Measurements from ENCODE around the gene WIF1. TPM values are rescaled to one million over a fixed set of nuclear protein-coding genes. Genes with fewer than 3 reads are reported as not detected.

WIF1 gene
- total RNA-seq, 4 donors from 2014 or later = not detected

GRCh38 chr12:65084579-65084978 is 36.5 kb downstream of the WIF1 start:
- WGBS, 2 donors (ENCODE audit: low coverage in 1 of 2) = 41 to 70% methylated on average over 3 of the region's 3 CpGs
- TF ChIP-seq POLR2AphosphoS5 (IDR thresholded peaks at IDR 0.05) (no peak), EP300 (IDR thresholded peaks at IDR 0.05; ENCODE audit: low read depth) (no peak), POLR2A (IDR thresholded peaks at IDR 0.05) (no peak)
- TF ChIP-seq, protein P1, sequence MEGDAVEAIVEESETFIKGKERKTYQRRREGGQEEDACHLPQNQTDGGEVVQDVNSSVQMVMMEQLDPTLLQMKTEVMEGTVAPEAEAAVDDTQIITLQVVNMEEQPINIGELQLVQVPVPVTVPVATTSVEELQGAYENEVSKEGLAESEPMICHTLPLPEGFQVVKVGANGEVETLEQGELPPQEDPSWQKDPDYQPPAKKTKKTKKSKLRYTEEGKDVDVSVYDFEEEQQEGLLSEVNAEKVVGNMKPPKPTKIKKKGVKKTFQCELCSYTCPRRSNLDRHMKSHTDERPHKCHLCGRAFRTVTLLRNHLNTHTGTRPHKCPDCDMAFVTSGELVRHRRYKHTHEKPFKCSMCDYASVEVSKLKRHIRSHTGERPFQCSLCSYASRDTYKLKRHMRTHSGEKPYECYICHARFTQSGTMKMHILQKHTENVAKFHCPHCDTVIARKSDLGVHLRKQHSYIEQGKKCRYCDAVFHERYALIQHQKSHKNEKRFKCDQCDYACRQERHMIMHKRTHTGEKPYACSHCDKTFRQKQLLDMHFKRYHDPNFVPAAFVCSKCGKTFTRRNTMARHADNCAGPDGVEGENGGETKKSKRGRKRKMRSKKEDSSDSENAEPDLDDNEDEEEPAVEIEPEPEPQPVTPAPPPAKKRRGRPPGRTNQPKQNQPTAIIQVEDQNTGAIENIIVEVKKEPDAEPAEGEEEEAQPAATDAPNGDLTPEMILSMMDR (IDR thresholded peaks at IDR 0.05) = no peak
- Histone ChIP-seq H3K36me3 (no peaks in the 10 kb centered on the region), H3K27me3 (peaks cover 13% of the 10 kb centered on the region), H3K4me3 (no peak overlapping the region), H3K27ac (no peak overlapping the region), H3K4me1 (no peaks in the 10 kb centered on the region), H3K9me3 (no peaks in the 10 kb centered on the region)
- DNase-seq = no peak
- in situ Hi-C loops (cut with MboI; ENCODE audit: low pct_ligation_motif_present in 1 of 4, low pct_unique_long_range_greater_than_20kb in 1 of 4, low sequenced_read_pairs in 3 of 4) = no loop called here
- intact Hi-C loops (cut with DNase I; ENCODE audit: low total_unique reads) = loop anchor here (5.0 kb wide), 1 partner anchor 1143 kb away; no protein-coding TSS in a partner anchor

DNA sequence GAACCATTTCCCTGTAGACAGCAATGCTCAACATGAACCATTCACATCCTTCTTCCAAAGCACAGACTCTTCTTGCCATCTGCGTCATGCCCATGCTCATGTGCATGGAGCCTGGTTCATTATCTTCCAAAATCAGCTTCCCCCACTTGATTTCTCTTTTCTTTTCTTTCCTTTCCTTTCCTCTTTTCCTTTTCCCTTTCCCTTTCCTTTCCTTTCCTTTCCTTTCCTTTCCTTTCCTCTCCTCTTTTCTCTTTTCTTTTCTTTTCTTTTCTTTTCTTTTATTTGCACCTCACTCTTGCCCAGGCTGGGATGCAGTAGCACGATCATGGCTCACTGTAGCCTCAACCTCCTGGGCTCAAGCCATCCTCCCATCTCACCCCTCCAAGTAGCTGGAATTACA is 37.5 kb downstream of the WIF1 start:
- Histone ChIP-seq H3K4me1 (no peaks in the 10 kb centered on the region), H3K9me3 (no peaks in the 10 kb centered on the region), H3K4me3 (no peak overlapping the region), H3K27ac (no peak overlapping the region), H3K36me3 (no peaks in the 10 kb centered on the region), H3K27me3 (peaks cover 13% of the 10 kb centered on the region)
- DNase-seq = no peak
- intact Hi-C loops (cut with DNase I; ENCODE audit: low total_unique reads) (loop anchor here (5.0 kb wide), 1 partner anchor 1144 kb away; no protein-coding TSS in a partner anchor), in situ Hi-C loops (cut with MboI; ENCODE audit: low pct_ligation_motif_present in 1 of 4, low pct_unique_long_range_greater_than_20kb in 1 of 4, low sequenced_read_pairs in 3 of 4) (no loop called here)
- no peak for TF ChIP-seq EP300 (IDR thresholded peaks at IDR 0.05; ENCODE audit: low read depth)
- TF ChIP-seq POLR2AphosphoS5 (IDR thresholded peaks at IDR 0.05) = no peak
- no peak for TF ChIP-seq POLR2A (IDR thresholded peaks at IDR 0.05)
- TF ChIP-seq, protein P1 (IDR thresholded peaks at IDR 0.05) = no peak
- WGBS, 2 donors (ENCODE audit: low coverage in 1 of 2) = 82 to 97% methylated on average over 1 to 2 of the region's 2 CpGs

- Histone ChIP-seq H3K36me3 (no peaks in the 10 kb centered on the region), H3K27ac (no peak overlapping the region), H3K4me1 (no peaks in the 10 kb centered on the region), H3K27me3 (peaks cover 13% of the 10 kb centered on the region), H3K4me3 (no peak overlapping the region), H3K9me3 (no peaks in the 10 kb centered on the region)
- TF ChIP-seq, protein P1 (IDR thresholded peaks at IDR 0.05) = no peak
- TF ChIP-seq POLR2AphosphoS5 (IDR thresholded peaks at IDR 0.05) (no peak), EP300 (IDR thresholded peaks at IDR 0.05; ENCODE audit: low read depth) (no peak), POLR2A (IDR thresholded peaks at IDR 0.05) (no peak)
- in situ Hi-C loops (cut with MboI; ENCODE audit: low pct_ligation_motif_present in 1 of 4, low pct_unique_long_range_greater_than_20kb in 1 of 4, low sequenced_read_pairs in 3 of 4) = no loop called here
- DNase-seq = no peak
- intact Hi-C loops (cut with DNase I; ENCODE audit: low total_unique reads) = loop anchor here (5.0 kb wide), 1 partner anchor 1145 kb away; no protein-coding TSS in a partner anchor
Observed at GRCh38 chr12:65082406-65082805, 38.7 kb downstream of the WIF1 start.

DNA sequence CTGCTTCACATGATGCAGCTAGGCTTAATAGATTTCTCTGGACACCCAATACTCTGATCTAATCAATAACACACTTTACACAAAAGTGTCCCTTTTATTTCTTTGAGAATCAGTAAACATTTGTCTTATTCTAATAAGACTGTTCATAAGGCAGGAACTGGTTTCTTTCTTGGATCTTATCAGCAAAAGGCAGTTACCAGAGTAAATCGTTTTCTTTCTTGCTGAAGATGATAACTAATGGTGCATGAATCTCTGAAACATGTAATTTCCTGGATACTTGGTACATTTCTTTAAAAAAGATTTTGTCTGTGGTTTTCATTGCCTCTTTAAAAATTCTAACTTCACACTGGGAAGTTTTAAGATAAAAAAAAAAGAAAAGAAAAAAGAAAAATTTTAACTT is 39.6 kb downstream of the WIF1 start:
- H3K27ac ChIP-seq = no peak overlapping the region
- in situ Hi-C loops (cut with MboI; ENCODE audit: low pct_ligation_motif_present in 1 of 4, low pct_unique_long_range_greater_than_20kb in 1 of 4, low sequenced_read_pairs in 3 of 4) = no loop called here
- no peaks in the 10 kb centered on the region for H3K9me3 ChIP-seq
- WGBS, 2 donors (ENCODE audit: low coverage in 1 of 2) = 23 to 43% methylated on average over 1 of the region's 1 CpG
- intact Hi-C loops (cut with DNase I; ENCODE audit: low total_unique reads) = loop anchor here (5.0 kb wide), 1 partner anchor 1146 kb away; no protein-coding TSS in a partner anchor
- DNase-seq = no peak
- TF ChIP-seq, protein P1 (IDR thresholded peaks at IDR 0.05) = no peak
- TF ChIP-seq POLR2A (IDR thresholded peaks at IDR 0.05) (no peak), EP300 (IDR thresholded peaks at IDR 0.05; ENCODE audit: low read depth) (no peak), POLR2AphosphoS5 (IDR thresholded peaks at IDR 0.05) (no peak)
- peaks cover 8% of the 10 kb centered on the region for H3K27me3 ChIP-seq
- no peaks in the 10 kb centered on the region for H3K4me1 ChIP-seq
- H3K4me3 ChIP-seq = no peak overlapping the region
- no peaks in the 10 kb centered on the region for H3K36me3 ChIP-seq
